HK-2 (cell line): ENCODE data around the gene PDC.
"Not testable (repeated sequence)": the region's sequence is repeated elsewhere in the genome, so short reads cannot be mapped to it uniquely, and the experiment has no call there.

Source experiments
- DNase-seq: peaks from one replicate; pipeline ENCODE4 v3.0.0-alpha.2; 2018; ENCODE audit not compliant: unreplicated experiment

Gene PDC

DNA sequence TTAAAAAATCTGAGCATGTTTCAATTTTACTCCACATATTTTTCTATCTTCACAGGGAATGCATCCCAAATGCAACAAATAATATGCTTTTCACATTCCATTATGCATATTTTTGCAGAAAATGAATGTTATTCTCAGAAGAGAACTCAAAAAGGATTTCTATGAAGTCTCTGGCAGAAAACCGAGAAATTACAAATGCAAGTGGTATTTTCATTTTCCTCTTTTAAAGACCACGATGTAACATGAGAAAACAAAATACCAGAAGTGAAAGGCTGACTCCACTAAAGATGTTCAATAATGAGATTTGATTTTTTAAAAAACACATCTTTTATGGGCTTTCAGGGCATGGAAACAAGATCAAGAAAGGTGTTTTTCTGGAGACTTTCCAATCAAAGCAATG lies 5.0 kb upstream of the PDC start:
- no peak for DNase-seq

DNA sequence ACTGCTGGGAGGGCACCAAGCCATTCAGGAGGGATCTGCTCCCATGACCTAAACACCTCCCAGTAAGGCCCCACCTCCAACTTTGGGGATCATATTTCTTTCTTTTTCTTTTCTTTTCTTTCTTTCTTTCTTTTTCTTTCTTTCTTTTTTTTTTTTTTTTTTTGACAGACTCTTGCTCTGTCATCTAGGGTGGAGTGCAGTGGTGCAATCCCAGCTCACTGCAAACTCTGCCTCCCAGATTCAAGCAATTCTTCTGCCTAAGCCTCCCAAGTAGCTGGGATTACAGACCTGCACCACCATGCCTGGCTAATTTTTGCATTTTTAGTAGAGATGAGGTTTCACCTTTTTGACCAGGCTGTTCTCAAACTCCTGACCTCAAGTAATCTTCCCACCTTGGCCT lies 4.6 kb upstream of the PDC start:
- DNase-seq = not testable (repeated sequence)

DNA sequence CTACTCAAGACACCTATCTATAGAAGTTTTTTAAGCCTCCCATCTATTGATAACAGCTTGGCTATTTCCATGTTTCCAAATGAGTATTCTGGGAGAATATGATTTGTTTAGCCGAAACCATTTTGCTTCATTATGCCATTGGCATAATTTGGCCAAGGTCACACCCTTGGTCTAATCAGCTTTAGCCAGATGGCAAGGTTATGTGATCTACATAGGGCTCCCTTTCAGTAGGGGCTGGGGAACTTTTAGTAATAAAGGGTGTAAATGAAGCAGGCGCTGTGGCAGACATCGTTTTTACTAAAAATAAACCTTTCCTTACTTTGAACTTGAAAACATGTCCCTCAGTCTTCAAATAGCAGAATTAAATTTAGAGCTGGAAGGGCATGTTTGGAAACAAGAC lies 3.0 kb upstream of the PDC start:
- no peak for DNase-seq

- DNase-seq = no peak
Observed at GRCh38 chr1:186463511-186463910, 2.6 kb upstream of the PDC start.

GRCh38 chr1:186459161-186459560 lies 1.8 kb downstream of the PDC start:
- DNase-seq = not testable (repeated sequence)

DNA sequence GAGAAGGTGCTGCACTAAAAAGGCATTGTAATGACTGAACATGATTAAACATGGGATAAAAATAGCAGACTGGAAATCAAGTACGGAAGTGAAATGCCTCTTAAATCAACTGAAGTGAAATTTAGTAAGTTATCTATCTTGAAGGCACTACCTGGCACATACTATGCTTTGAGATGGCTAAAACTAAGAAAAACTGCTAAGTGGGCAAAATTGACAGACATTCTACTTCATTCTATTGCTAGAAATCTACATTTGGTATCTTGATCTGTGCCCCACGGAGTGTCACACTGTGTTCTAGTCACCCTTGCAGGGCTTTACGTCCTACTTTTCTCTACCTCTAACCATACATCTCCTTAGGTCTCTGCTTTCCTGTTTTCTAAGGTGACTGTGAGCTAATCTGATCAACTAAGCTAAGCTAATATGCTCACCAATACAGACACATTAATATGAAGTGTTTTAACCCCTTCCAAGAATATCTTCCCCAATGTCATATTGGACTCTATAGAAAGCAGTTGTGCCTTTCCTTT lies 4.1 kb downstream of the PDC start:
- DNase-seq = no peak

DNA sequence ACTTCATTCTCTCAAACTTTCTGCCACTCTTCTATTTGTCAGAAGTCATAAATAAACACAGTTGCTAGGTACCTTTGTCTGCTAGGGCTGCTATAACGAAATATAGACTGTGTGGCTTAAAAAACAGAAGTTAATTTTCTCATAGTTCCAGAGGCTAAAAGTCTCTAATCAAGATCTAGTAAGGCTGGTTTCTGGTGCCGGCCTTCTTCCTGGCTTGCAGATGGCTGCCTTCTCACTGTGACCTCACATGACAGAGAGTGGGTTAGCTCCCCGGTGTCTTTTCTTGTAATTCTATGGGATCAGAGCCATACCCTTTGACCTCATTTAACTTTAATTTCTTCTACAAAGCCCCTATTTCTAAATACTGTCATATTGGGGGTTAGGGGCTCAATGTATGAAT lies 5.9 kb downstream of the PDC start:
- no peak for DNase-seq

- DNase-seq = no peak
Observed at GRCh38 chr1:186446152-186446551, 14.8 kb downstream of the PDC start.

DNA sequence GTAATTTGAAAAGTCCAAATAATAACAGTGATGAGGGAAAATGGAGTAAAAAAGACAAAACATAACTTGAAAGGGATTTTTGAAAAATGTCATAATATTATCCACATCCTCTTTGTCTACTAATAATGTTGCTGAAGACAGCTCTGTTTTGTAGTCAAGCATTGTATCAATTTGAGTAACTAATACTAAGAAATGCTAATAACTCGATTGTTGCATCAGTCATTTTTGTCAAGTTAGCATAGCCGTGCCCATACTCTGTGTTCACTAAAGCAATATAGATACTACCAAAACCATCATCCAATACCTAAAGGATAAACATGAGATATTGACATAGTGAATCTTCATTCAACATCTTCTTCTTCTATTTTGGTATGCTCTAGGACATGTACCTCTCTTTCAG lies 17.3 kb downstream of the PDC start:
- no peak for DNase-seq

DNA sequence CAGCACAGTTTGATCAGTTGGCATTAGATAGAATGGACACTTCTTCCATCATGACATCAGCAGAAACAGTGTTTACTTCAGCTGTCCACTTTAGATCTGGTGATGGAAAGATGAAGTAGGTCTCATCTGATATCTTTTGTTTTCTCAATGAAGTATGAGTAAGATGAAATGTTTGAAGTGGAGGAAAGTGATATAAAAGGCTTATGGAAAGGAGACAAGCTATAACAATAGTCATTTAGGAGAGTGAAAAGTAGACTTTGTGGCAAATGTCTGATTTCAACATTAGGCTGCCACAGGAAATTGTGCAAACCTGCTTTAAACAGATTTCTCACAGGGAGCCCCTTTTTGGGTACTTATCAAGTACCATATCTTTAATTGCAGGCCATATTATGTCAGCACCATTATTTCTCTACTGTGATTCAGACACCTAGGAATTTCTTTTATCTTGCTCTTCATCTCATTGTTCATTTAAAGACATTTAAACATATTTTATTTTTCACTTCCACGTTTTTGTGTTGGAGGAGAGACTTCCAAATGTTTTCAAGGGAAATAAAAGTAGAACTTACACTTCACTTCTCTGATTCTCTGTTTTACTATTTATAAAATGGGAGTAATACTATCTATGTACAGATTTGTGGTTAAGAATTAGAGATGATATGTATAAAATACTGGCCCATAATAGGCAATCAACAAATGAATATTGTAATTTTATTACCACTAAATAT lies 18.1 kb downstream of the PDC start:
- no peak for DNase-seq

DNA sequence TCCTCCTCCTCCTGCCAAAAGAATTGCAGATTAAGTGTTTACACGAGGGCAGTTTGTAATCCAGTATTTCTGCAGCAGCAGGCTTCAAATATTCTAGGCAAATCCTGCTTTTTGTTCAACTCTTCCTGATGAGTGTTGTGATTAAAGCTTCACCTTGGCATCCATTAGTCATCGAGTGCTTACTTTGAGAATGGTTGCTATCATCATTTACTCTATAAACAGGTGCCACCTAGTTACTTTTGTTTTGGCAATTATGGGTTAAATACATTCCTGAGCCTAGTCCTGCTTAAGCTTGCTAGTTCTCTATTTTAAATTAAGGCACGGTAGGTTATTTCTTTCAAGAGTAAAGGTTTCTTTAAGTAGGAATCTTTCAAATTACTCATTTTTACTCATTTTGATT lies 20.3 kb downstream of the PDC start:
- no peak for DNase-seq

- DNase-seq = no peak
Observed at GRCh38 chr1:186438567-186438966, 22.3 kb downstream of the PDC start.

- DNase-seq = no peak
Observed at GRCh38 chr1:186435336-186435735, 25.6 kb downstream of the PDC start.

DNA sequence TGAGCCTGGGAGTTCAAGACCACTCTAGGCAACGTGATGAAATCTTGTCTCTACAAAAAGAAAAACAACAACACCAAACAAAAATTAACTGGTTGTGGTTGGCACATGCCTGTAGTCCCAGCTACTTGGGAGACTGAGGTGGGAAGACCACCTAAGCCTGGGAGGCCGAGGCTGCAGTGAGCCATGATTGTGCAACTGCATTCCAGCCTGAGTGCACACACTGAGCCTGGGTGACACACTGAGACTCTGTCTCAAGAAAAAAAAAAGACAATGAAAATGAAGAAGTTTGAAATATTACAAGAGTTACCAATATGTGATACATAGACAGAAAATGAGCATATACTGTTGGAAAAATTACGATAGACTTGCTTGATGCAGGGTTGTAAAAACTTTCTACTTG lies 31.9 kb downstream of the PDC start:
- no peak for DNase-seq

DNA sequence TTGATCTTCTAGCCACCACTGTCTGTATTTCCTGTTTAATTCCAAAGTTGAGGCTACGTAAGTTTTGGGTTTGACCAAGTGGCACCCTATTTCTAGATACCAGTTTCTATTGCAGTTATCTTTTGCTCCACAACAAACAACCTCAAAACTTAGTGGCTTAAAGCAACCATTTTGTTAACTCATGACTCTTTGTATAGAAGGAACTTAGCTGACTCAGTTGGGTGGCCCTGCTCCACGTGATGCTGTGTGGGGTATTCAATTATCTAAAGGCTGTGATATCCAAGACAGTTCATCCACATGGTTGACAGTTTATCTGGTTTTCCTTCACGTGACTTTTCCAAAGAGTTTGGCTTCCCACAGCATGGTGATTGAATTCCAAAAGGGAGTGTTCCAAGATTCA lies 34.8 kb downstream of the PDC start:
- DNase-seq = no peak

DNA sequence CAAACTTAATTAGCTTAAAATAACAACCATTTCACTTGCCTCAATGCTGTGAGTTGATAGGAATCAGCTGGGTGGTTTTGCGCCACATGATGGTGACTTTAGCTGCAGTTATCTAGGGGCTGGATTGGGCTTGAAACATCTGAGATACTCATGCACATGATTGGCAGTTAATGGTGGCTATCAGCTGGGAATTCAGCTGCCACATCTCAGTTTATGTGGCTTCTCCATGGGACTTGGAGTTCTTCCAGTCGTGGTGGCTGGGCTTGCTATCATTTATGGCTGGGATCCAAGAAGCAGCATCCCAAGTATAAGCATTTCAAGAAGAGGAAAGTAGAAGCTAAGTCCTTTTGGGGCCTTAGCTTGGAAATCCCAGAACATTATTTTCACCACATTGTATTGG lies 36.4 kb downstream of the PDC start:
- no peak for DNase-seq

DNA sequence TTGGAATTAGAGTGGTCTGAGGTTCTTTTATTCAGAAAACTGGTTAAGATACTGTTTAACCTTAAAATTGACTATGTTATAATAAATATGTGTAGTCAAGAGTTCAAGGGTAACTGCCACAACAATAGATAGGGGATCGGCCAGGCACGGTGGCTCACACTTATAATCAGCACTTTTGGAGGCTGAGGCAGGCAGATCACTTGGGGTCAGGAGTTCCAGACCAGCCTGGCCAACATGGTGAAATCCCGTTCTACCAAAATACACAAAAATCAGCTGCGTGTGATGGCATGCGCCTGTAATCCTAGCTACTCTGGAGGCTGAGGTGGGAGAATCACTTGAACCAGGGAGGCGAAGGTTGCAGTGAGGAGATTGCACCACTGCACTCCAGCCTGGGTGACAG lies 39.5 kb downstream of the PDC start:
- no peak for DNase-seq

GRCh38 chr1:186420923-186421322 lies 40.0 kb downstream of the PDC start:
- no peak for DNase-seq

DNA sequence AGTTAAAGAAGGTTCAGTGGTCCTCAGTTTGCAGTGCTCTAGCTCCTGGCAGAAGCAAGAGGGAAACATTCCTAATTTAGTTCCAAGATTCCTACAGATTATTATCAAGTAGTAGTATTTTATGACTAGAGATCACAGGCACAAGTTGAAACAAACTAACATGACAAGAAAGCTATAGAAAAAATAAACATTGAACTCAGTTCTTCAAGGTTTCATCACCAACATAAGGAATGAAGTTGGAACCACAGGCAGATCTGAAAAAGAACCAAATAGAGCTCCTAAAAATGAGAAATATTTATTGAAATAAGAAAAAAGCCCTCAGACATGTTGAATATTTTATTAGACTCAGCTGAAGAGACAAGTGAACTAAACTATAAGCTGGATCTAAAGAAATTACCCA lies 40.6 kb downstream of the PDC start:
- DNase-seq = no peak

GRCh38 chr1:186418503-186418902 lies 42.4 kb downstream of the PDC start:
- no peak for DNase-seq

DNA sequence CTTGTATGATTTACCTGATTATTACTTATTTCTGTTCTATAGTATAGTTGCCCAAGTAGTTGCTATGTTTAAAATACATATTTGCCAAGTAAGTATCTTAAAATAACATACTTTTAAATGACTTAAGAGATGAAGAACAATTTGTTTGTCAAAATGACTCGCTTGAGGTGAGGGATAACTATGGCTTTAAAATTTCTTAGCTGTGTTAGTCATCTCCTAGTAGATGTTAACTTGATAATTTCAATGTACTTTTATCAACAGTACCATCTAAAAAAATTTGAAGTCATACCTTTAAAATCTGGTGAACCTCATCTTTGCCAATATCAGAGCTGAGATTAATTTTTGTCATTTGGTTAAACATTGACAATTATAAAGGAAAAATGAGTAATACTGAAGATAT lies 47.6 kb downstream of the PDC start:
- DNase-seq = no peak

- DNase-seq = no peak
Observed at GRCh38 chr1:186409091-186409490, 51.8 kb downstream of the PDC start.

GRCh38 chr1:186404454-186405051 lies 56.4 kb downstream of the PDC start:
- no peak for DNase-seq

GRCh38 chr1:186403632-186404031 lies 57.3 kb downstream of the PDC start:
- no peak for DNase-seq
